K562 (cell line): ENCODE data around the gene DSTYK. TPM values are rescaled to one million over a fixed set of nuclear protein-coding genes. Genes with fewer than 3 reads are reported as not detected.

Experiments used
- ATAC-seq: fragments of 200-7000 bp; cut with Tn5 transposase; 3 replicates; pipeline ENCODE4 v1.9.1; 2020; ENCODE audit warnings: moderate library complexity
- BruUV-seq: library from RNA; stranded (reverse); fragments of 400-500 nt; replicated peaks from 2 replicates; lab custom pipeline; 2021; lab: Mats Ljungman, UMichigan
- CTCF ChIA-PET: fragments of 300-600 bp; formaldehyde crosslinking; extraction: SDS; loops from one replicate; lab custom pipeline; 2021; ENCODE audit warnings: low intra/inter-chr PET ratio; lab: Yijun Ruan, JAX
- POLR2A ChIA-PET: fragments of 300-600, 350-650 bp; sonication (Branson Sonifier 250); formaldehyde crosslinking; extraction: SDS; loops from one replicate; lab custom pipeline; 2021; ENCODE audit warnings: antibody characterized with exemption, inconsistent platforms; lab: Yijun Ruan, JAX
- DNase-seq, 4 experiments: peaks; one replicate each; pipeline versions ENCODE4 v3.0.0 to v3.0.0-alpha.2; 2011 to 2018; ENCODE audit warnings: low spot score in 3 of 4, mixed read lengths in 3 of 4; ENCODE audit errors: extremely low read depth in 1 of 4
- FAIRE-seq: peaks from 2 replicates; lab custom pipeline; 2011; peaks lifted over from hg19 to GRCh38; lab: Jason Lieb, UNC
- H2AFZ ChIP-seq: 2 replicates; pipeline ENCODE4 v1.6.0; 2011; ENCODE audit warnings: low read depth, low read length, control low read depth, inconsistent platforms
- H3K27ac ChIP-seq: fragments of 200-600 bp; 3 replicates; pipeline ENCODE4 v1.8.0; 2011; ENCODE audit warnings: low read depth, mild to moderate bottlenecking, control low read depth, inconsistent platforms, low read length, moderate library complexity, mixed read lengths; ENCODE audit errors: extremely low read depth
- H3K27me3 ChIP-seq, 2 experiments: fragments of 300-600 bp in 1 of 2; 2 replicates in 1 of 2; 3 replicates in 1 of 2; pipeline versions ENCODE4 v1.6.0 to v1.8.0; 2011; ENCODE audit warnings: inconsistent platforms in 2 of 2, low read length in 2 of 2, mild to moderate bottlenecking in 1 of 2, mixed read lengths in 1 of 2, moderate library complexity in 1 of 2; ENCODE audit not compliant: control insufficient read depth in 2 of 2, insufficient read depth in 2 of 2
- H3K36me3 ChIP-seq: fragments of 300-600 bp; 3 replicates; pipeline ENCODE4 v1.8.0; 2011; ENCODE audit warnings: mild to moderate bottlenecking, low read length, inconsistent platforms; ENCODE audit not compliant: control insufficient read depth, insufficient read depth
- H3K4me1 ChIP-seq, 2 experiments: fragments of 200-600 bp in 1 of 2; replicated peaks in 1 of 2; 2 replicates in 1 of 2; 3 replicates in 1 of 2; pipeline versions ENCODE4 v1.5.1 to v1.8.0; 2011; ENCODE audit warnings: inconsistent platforms in 2 of 2, low read length in 2 of 2, mild to moderate bottlenecking in 1 of 2, mixed read lengths in 1 of 2, moderate library complexity in 1 of 2; ENCODE audit not compliant: control insufficient read depth in 2 of 2, insufficient read depth in 2 of 2
- H3K4me2 ChIP-seq: 2 replicates; pipeline ENCODE4 v1.6.1; 2011; ENCODE audit warnings: low read length, control low read depth, inconsistent platforms, mixed read lengths; ENCODE audit not compliant: insufficient read depth
- H3K4me3 ChIP-seq: fragments of 200-600 bp; sonication (generic), shearing (Covaris generic); 2 replicates; pipeline ENCODE4 v1.5.1; 2016; ENCODE audit warnings: control low read depth, inconsistent platforms
- H3K79me2 ChIP-seq: fragments of 200-600 bp; 3 replicates; pipeline ENCODE4 v1.8.0; 2011; ENCODE audit warnings: low read length, inconsistent platforms; ENCODE audit not compliant: control insufficient read depth, insufficient read depth
- H3K9ac ChIP-seq, 2 experiments: 2 replicates each; pipeline versions ENCODE4 v1.6.0 to v1.6.1; 2011; ENCODE audit warnings: low read depth in 2 of 2, low read length in 2 of 2, control low read depth in 1 of 2, inconsistent platforms in 1 of 2, mild to moderate bottlenecking in 1 of 2, mixed read lengths in 1 of 2; ENCODE audit not compliant: insufficient read depth in 1 of 2
- H3K9me1 ChIP-seq: one replicate; pipeline ENCODE4 v1.6.0; 2011; ENCODE audit warnings: inconsistent platforms, mild to moderate bottlenecking, low read length, moderate library complexity; ENCODE audit not compliant: control insufficient read depth, insufficient read depth
- H3K9me3 ChIP-seq: replicated peaks from 2 replicates; pipeline ENCODE4 v1.5.1; 2011; ENCODE audit warnings: low read depth, low read length, inconsistent platforms; ENCODE audit not compliant: control insufficient read depth, insufficient read depth
- H4K20me1 ChIP-seq: replicated peaks from 2 replicates; pipeline ENCODE4 v1.6.1; 2011; ENCODE audit warnings: low read length, inconsistent platforms, mixed read lengths; ENCODE audit not compliant: control insufficient read depth, insufficient read depth
- CBX8 ChIP-seq: fragments of 200-600 bp; sonication (generic); IDR thresholded peaks from 2 replicates; pipeline ENCODE4 v1.6.1; 2012; ENCODE audit warnings: borderline replicate concordance, mixed run types, low read depth, mild to moderate bottlenecking, moderate library complexity, mixed read lengths, low read length, control low read depth, inconsistent platforms; ENCODE audit not compliant: poor library complexity, severe bottlenecking; ENCODE audit errors: extremely low read depth
- CREBBP ChIP-seq: IDR thresholded peaks from one replicate; pipeline ENCODE4 v1.6.1; 2012; ENCODE audit warnings: low read depth, mild to moderate bottlenecking, control low read depth, inconsistent platforms, low read length
- ELF1 ChIP-seq: fragments of 200-800 bp; sonication (Bioruptor generic); IDR thresholded peaks from 2 replicates; pipeline ENCODE4 v1.6.1; 2016; ENCODE audit warnings: missing genetic modification characterization, missing compliant biosample characterization
- ETV6 ChIP-seq, 3 experiments: fragments of 150-350 bp in 1 of 3; sonication (generic) in 1 of 3; formaldehyde crosslinking in 1 of 3; IDR thresholded peaks; 2 replicates each; pipeline versions ENCODE4 v1.6.1 to v1.8.0; 2014 to 2022; ENCODE audit warnings: borderline replicate concordance in 2 of 3, low read depth in 2 of 3, antibody characterized with exemption in 1 of 3, low read length in 1 of 3, mild to moderate bottlenecking in 1 of 3, missing genetic modification reagents in 1 of 3
- MEIS2 ChIP-seq: fragments of 450-650 bp; IDR thresholded peaks from 2 replicates; pipeline ENCODE4 v1.6.1; 2014; ENCODE audit warnings: mild to moderate bottlenecking; ENCODE audit not compliant: partially characterized antibody
- MTF1 ChIP-seq: fragments of 250-450 bp; sonication (Bioruptor Pico); IDR thresholded peaks from 2 replicates; pipeline ENCODE4 v1.9.0; 2021; ENCODE audit warnings: moderate library complexity, mild to moderate bottlenecking, inconsistent platforms, borderline replicate concordance
- STAT5A ChIP-seq: IDR thresholded peaks from 2 replicates; pipeline ENCODE4 v1.6.1; 2012; ENCODE audit warnings: low read length, inconsistent platforms, borderline replicate concordance
- TAF1 ChIP-seq: IDR thresholded peaks from 2 replicates; pipeline ENCODE4 v1.6.1; 2011; ENCODE audit warnings: mild to moderate bottlenecking, low read length, moderate library complexity; ENCODE audit not compliant: insufficient read depth, control insufficient read depth, severe bottlenecking; ENCODE audit errors: extremely low read depth
- TAF7 ChIP-seq: fragments of 450-650 bp; IDR thresholded peaks from 2 replicates; pipeline ENCODE4 v1.6.1; 2016; ENCODE audit warnings: missing genetic modification characterization, missing compliant biosample characterization
- VEZF1 ChIP-seq: fragments of 200-800 bp; sonication (Bioruptor generic); IDR thresholded peaks from 2 replicates; pipeline ENCODE4 v1.6.1; 2017; ENCODE audit warnings: missing genetic modification characterization, missing compliant biosample characterization
- ZBTB26 ChIP-seq: fragments of 450-650 bp; formaldehyde crosslinking; IDR thresholded peaks from 2 replicates; pipeline ENCODE4 v1.4.0; 2022; ENCODE audit warnings: missing genetic modification characterization
- ZNF41 ChIP-seq: fragments of 250-450 bp; sonication (Bioruptor Pico); conservative IDR thresholded peaks from 2 replicates; pipeline ENCODE4 v1.4.0; 2020; ENCODE audit warnings: mild to moderate bottlenecking
- WGBS: fragments of 100-300 bp; shearing (Covaris generic); methylation state at CpG from one replicate; pipeline ENCODE4 v1.1.6; 2016; ENCODE audit warnings: low coverage, mixed read lengths; ENCODE audit not compliant: insufficient coverage; ENCODE audit errors: missing lambda C conversion rate; 5-methylcytosine and 5-hydroxymethylcytosine counted together
- in situ Hi-C: fragments of 300-500 bp; cut with MboI; formaldehyde crosslinking; loops from 4 replicates; pipeline ENCODE4 v1.15.0; 2018; ENCODE audit warnings: inconsistent platforms, mixed read lengths
- intact Hi-C: fragments of 100-400 bp; cut with micrococcal nuclease; formaldehyde crosslinking; loops from 2 replicates; pipeline ENCODE4 v1.14.2; 2022
- polyA plus RNA-seq, 8 experiments: library from polyadenylated mRNA; depleted of rRNA in 4 of 8; stranded (reverse) in 5 of 8; unstranded in 3 of 8; fragments of >200 nt; fragmentation: Nextera tagmentation in 2 of 8; fragmentation: Illumina TruSeq in 1 of 8; extraction: Ambion mirVana in 2 of 8; extraction: Trizol in 1 of 8; gene quantifications; 2 replicates each; pipeline versions ENCODE4 v1.2.1 to v1.2.3, GENCODE V29; 2011 to 2014; ENCODE audit warnings: inconsistent platforms in 1 of 8, missing spikeins in 1 of 8
- total RNA-seq, 7 experiments: library from RNA; depleted of rRNA in 6 of 7; stranded (reverse); fragments of >200 nt in 6 of 7; fragmentation: Illumina TruSeq in 2 of 7; extraction: Trizol in 2 of 7; gene quantifications; 2 replicates each; pipeline versions ENCODE4 v1.2.1 to v1.2.3, GENCODE V29; 2011 to 2021; ENCODE audit warnings: low replicate concordance in 1 of 7
- TF ChIP-seq, protein P1 (sequence below): fragments of 450-650 bp; IDR thresholded peaks from 2 replicates; pipeline ENCODE4 v1.6.1; 2018; ENCODE audit not compliant: partially characterized antibody

The DSTYK gene
- total and polyA plus RNA-seq, 9 of the 15 experiments (the other 6 are each of a cell fraction or from before 2014, with no cell fraction given): 4.2 to 7.1 (median 6.2) TPM

GRCh38 chr1:205236951-205237475, 25.5 kb upstream of the DSTYK start:
- H3K4me2 ChIP-seq: no peak overlapping the region
- H3K9me1 ChIP-seq: no peaks in the 10 kb centered on the region
- FAIRE-seq: no peak
- POLR2A ChIA-PET: interaction anchor here (0.7 to 3.9 kb wide), 6 partner anchors 8 to 117 kb away, joined by 3 to 20 read pairs (median 8); partner anchors contain the start of gene TMCC2
- no TSS peak for BruUV-seq
- DNase-seq: no peak
- CTCF ChIA-PET: no interaction called here
- no peak overlapping the region for H3K27ac ChIP-seq
- peaks cover 17 to 23% of the 10 kb centered on the region in 2 experiments for H3K4me1 ChIP-seq
- H3K9ac ChIP-seq: no peak overlapping the region
- WGBS: 61% methylated on average over 4 of the region's 4 CpGs
- H3K27me3 ChIP-seq: peaks cover 0 to 10% of the 10 kb centered on the region in 2 experiments; a peak in 1 of 5 replicates
- no peaks in the 10 kb centered on the region for H3K36me3 ChIP-seq
- ATAC-seq: no peak
- H3K4me3 ChIP-seq: no peak overlapping the region
- no peaks in the 10 kb centered on the region for H3K9me3 ChIP-seq
- in situ Hi-C loops (no loop called here), intact Hi-C loops (no loop called here)
- H2AFZ ChIP-seq: no peak overlapping the region
- H3K79me2 ChIP-seq: no peaks in the 10 kb centered on the region
- no peaks in the 10 kb centered on the region for H4K20me1 ChIP-seq
- TF ChIP-seq ELF1 (tag) (no peak), ZBTB26 (no peak), MEIS2 (no peak), CREBBP (no peak), ETV6 (IDR thresholded peaks at IDR 0.05; ENCODE audit: borderline replicate concordance in 1 of 2, low read depth in 2 of 2, low read length in 1 of 2) (no peak), ETV6 (CRISPR knock-in tag; IDR thresholded peaks at IDR 0.05; ENCODE audit: borderline replicate concordance) (no peak), ZNF41 (CRISPR knock-in tag) (no peak), MTF1 (CRISPR knock-in tag) (no peak), TAF7 (no peak), VEZF1 (CRISPR knock-in tag) (no peak), CBX8 (no peak), STAT5A (no peak), TAF1 (no peak)
- TF ChIP-seq, protein P1, sequence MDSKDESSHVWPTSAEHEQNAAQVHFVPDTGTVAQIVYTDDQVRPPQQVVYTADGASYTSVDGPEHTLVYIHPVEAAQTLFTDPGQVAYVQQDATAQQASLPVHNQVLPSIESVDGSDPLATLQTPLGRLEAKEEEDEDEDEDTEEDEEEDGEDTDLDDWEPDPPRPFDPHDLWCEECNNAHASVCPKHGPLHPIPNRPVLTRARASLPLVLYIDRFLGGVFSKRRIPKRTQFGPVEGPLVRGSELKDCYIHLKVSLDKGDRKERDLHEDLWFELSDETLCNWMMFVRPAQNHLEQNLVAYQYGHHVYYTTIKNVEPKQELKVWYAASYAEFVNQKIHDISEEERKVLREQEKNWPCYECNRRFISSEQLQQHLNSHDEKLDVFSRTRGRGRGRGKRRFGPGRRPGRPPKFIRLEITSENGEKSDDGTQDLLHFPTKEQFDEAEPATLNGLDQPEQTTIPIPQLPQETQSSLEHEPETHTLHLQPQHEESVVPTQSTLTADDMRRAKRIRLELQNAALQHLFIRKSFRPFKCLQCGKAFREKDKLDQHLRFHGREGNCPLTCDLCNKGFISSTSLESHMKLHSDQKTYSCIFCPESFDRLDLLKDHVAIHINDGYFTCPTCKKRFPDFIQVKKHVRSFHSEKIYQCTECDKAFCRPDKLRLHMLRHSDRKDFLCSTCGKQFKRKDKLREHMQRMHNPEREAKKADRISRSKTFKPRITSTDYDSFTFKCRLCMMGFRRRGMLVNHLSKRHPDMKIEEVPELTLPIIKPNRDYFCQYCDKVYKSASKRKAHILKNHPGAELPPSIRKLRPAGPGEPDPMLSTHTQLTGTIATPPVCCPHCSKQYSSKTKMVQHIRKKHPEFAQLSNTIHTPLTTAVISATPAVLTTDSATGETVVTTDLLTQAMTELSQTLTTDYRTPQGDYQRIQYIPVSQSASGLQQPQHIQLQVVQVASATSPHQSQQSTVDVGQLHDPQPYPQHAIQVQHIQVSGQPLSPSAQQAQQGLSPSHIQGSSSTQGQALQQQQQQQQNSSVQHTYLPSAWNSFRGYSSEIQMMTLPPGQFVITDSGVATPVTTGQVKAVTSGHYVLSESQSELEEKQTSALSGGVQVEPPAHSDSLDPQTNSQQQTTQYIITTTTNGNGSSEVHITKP: no peak
